ENCODE results near the gene CYP2A7.
"Not testable (repeated sequence)": the region's sequence is repeated elsewhere in the genome, so short reads cannot be mapped to it uniquely, and the experiment has no call there.

CYP2A7 gene

DNA sequence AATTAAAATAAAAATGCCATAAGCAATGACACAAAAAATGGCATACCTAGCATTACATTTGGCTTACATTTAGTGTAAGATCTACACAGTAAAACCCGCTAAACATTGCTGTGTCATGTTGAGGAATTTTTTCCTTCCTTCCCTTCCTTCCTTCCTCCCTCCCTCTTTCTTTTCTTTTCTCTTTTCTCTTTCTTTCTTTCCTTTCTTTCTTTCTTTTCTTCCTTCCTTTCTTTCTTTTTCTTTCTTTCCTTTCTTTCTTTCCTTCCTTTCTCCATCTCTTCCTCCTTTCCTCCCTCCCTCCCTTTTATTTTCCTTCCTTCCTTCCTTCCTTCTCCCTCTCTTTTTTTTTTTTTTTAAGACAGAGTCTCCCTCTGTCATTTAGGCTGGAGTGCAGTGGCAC lies 43.6 kb downstream of the CYP2A7 start:
- DNase-seq: not testable (repeated sequence)

GRCh38 chr19:40836754-40837429 lies 45.1 kb downstream of the CYP2A7 start:
- no peak for DNase-seq

DNA sequence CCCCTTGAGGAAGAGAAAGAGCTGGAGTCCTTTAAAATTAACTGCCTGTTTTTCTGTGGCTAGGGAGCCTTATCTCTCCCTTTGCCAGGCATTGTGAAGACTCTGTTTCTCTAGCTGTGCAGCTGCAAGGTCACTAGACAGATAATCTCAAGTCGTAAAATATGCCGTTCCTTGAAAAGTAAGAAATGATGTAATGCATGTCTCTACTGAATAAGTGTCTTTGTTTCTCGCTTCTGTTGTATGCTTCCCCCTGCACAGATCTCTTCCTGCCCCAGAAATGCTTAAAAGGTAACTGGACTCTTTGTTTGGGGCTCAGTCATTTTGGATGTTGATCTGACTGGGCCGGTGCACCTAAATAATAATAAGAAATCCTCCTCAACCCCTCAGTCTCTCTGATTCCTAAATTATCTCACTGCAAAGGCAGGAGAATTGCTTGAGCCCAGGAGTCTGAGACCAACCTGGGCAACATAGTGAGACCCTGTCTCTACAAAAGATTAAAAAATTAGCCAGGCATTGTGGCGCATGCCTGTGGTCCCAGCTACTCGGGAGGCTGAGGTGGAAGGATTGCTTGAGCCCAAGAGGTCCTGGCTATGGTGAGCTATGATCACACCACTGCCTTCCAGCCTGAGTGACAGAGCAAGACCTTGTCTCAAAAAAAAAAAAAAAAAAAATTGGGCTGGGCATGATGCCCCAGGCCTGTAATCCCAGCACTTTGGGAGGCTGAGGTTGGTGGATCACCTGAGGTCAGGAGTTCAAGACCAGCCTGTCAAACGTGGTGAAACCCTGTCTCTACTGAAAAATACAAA lies 48.1 kb downstream of the CYP2A7 start:
- DNase-seq: not testable (repeated sequence)

DNA sequence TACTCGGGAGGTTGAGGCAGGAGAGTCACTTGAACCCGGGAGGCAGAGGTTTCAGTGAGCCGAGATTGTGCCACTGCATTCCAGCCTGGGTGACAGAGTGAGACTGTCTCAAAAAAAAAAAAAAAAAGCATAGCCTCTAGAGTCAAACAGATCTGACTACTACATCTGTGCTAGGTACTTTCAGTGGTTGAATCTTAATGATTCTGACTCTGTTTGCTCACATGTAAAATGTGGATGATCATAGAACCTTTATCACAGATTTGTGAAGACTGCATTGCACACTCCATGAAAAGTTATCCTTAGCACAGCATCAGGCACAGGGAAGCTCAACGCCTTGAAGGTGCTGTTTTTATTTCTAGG lies 49.6 kb downstream of the CYP2A7 start:
- not testable (repeated sequence) for DNase-seq

DNA sequence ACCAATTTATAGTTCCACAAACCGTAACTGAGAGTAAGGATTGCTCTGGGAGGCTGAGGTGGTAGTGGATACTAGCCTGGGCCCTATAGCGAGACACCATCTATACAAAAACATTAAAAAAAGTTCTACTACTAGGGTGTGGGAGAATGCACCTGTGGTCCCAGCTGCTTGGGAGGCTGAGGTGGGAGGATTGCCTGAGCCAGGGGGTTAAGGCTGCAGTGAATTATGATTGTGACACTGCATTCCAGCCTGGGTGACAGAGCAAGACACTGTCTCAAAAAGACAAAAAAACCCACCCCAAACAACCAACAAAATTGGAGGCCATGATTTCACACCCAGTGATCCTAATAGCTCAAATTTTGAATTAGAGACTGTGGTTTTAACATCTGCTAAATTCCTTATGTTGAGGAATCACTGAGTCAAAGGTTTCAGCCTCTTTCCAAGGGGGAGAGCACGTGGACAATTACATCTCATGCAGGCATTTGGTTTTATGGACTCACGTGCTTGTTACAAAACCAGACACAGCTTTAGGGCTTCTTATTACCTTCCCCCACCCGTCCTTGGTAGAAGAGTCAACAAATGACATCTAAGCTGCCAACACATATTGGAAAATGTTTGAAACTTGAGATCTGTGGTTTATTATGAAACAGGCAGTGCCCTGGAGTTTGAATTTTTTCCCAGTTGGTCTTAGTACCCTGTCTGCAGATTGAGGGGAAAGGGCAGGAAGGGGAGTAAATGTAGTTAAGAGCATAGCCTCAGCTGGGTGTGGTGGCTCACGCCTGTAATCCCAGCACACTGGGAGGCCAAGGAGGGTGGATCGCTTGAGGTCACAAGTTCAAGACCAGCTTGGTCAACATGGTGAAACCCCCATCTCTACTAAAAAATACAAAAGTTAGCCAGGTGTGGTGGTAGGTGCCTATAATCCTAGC lies 50.3 kb downstream of the CYP2A7 start:
- no peak for DNase-seq

DNA sequence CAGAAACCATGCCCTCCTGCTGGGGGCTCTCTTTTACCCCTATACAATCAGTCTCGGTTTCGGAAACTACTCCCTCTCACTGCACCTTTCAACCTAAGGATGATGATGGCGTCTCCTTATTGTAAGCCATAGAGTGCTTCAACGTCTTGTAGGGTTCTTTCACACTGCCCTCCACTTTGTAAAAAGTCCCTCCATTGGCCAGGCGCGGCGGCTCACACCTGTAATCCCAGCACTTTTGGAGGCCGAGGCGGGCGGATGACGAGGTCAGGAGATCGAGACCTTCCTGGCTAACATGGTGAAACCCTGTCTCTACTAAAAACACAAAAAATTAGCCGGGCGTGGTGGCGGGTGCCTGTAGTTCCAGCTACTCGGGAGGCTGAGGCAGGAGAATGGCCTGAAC lies 51.3 kb downstream of the CYP2A7 start:
- not testable (repeated sequence) for DNase-seq

DNA sequence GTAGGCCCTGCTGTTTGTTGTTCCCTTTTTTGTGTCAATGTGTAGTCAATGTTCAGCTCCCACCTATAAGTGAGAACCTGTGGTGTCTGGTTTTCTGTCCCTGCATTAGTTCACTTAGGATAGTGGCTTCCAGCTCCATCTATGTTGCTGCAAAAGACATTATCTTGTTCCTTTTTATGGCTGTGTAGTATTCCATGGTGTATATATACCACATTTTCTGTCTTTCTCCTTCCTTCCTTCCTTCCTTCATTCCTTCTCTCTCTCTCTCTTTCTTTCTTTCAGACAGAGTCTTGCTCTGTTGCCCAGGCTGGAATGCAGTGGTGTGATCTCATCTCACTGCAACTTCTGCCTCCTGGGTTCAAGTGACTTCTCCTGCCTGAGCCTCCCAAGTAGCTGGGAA lies 52.8 kb downstream of the CYP2A7 start:
- DNase-seq: no peak

DNA sequence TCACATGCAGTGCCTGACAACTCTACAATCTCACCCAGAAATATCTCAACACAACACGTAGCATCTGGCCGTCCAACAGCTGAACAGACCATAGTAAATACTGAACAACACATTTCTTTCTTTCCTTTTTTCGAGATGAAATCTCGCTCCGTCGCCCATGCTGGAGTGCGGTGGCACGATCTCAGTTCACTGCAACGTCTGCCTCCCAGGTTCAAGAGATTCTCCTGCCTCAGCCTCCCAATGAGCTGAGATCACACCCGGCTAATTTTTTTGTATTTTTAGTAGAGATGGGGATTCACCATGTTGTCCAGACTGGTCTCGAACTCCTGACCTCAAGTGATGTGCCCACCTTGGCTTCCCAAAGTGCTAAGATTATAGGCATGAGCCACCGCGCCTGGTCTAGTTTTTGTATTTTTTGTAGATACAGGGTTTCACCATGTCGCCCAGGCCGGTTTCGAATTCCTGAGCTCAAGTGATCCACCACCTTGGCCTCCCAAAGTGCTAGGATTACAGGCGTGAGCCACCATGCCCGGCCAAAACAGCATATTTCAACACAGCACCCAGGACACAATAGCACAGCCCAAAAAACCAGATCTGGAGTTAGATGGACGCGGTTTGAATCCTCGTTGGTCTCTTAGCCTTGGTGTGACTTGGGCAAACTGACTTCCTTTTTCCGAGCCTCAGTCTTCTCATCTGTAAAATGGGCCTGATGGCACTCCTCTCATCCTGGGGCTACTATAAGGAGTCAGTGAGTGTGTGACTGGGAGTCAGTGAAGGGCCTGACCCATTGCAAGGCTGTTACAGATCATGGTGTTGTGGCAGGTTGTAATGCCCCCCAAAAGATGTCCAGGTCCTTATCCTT lies 54.4 kb downstream of the CYP2A7 start:
- no peak for DNase-seq

DNA sequence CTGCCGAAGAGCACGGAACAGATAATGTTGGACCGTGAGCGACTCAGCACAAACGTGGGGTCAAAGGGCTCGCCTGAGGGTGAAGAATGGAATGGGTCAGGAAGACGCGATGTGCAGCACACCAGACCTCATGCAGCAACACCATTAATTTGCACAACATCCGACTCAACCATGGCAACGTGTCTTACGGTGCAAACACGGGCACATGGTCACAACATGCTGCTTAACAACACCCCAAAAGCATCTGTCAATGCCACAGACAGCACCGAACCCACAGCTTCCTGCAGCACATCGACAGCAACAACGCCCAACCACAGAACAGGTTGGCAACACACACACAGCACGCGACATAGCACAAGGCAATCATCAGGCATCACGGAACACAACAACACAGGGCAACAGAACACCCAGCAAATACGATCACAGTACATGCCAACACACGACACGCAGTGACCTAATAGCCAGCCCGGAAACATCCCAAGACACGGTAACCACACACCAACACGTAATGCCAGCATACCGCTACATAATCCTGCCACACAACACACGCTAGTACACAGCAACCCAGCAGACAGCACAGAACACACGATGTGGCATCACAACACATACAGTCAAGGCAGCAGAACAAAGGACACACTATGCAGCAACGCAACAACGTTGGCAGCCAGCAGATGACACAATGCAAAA lies 55.2 kb downstream of the CYP2A7 start:
- not testable (repeated sequence) for DNase-seq

DNA sequence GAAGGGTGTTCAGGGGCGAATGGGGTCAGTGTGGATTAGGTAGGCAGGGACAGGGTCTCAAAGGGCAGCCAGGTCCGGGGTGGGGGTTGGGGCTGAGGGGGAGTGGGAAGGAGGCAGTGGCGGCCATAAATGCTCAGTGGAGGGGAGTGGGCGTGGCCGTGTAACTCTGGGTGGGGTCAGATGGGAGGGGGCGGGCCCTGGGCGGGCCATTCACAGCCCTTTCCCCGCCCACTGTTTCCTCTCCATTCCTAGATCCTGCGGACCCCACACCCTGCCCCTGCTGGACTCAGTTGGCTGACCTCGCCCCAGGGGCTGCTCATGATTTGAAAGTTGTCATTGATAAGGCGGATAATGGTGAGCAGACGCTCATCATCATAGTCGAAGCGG lies 55.7 kb downstream of the CYP2A7 start:
- DNase-seq: not testable (repeated sequence)

DNA sequence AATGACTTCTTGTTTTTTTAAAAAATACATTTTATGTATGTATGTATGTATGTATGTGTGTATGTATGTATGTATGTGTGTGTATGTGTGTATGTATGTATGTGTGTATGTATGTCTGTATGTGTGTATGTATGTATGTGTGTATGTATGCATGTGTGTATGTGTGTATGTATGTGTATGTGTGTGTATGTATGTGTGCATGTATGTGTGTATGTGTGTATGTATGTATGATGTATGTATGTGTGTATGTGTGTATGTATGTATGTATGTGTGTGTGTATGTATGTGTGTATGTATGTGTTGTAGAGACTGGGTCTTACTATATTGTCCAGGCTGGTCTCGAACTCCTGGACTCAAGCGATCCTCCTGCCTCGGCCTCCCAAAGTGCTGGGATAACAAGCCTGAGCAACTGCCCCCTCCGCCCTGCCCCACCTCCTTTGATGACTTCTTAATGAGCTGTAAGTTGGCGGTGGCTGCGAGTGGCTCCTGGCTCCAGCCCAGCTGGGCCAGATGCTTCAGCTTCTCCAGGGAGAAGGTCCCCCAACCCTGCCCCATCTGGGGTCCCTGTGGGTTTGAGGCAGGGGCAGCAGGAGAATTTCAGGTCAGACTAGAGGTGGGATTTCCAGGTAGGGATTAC lies 56.5 kb downstream of the CYP2A7 start:
- not testable (repeated sequence) for DNase-seq

Measured in NCI-H1417 treated with DMSO at 0.1 percent for 48 hours (cell line).